Activated T-helper 2 cell treated with anti-CD3 and anti-CD28 coated beads, Interferon-gamma antibody, Interleukin-2, Interleukin-4, amounts not matched to agents 10 μg/mL and 5 μg/mL and 100 μg/mL, durations not matched to agents 14 hours and 24 hours and 36 hours (primary cell): Measurements from ENCODE around the gene ATXN2. TPM values are rescaled to one million over a fixed set of nuclear protein-coding genes. Genes with fewer than 3 reads are reported as not detected.
A peak's percentile ranks its signal among the peaks of the same experiment; 100 is the strongest.
"Not testable (repeated sequence)": the region's sequence is repeated elsewhere in the genome, so short reads cannot be mapped to it uniquely, and the experiment has no call there.

Experiments used
- DNase-seq: peaks from one replicate; pipeline ENCODE4 v3.0.0; 2021; ENCODE audit warnings: low spot score
- H3K27ac Mint-ChIP-seq: one replicate; pipeline ENCODE4 v1.8.0; 2021; ENCODE audit warnings: mixed read lengths
- H3K27me3 Mint-ChIP-seq: one replicate; pipeline ENCODE4 v1.8.0; 2021; ENCODE audit warnings: low read depth, mixed read lengths
- H3K36me3 Mint-ChIP-seq: one replicate; pipeline ENCODE4 v1.8.0; 2021; ENCODE audit warnings: low read depth, mixed read lengths
- H3K4me1 Mint-ChIP-seq: one replicate; pipeline ENCODE4 v1.8.0; 2021; ENCODE audit warnings: low read depth, mixed read lengths
- H3K4me3 Mint-ChIP-seq: one replicate; pipeline ENCODE4 v1.8.0; 2021; ENCODE audit warnings: low read depth, mild to moderate bottlenecking, moderate library complexity, mixed read lengths
- H3K9me3 Mint-ChIP-seq: one replicate; pipeline ENCODE4 v1.8.0; 2021; ENCODE audit warnings: mixed read lengths
- intact Hi-C: fragments of 100-400 bp; cut with micrococcal nuclease; formaldehyde crosslinking; loops from one replicate; pipeline ENCODE4 v1.15.1; 2023
- total RNA-seq: library from RNA; stranded (reverse); gene quantifications from 2 replicates; pipeline ENCODE4 v1.2.3, GENCODE V29; 2022

ATXN2 gene
- total RNA-seq, 1 donor from 2014 or later, result 51.6 TPM

GRCh38 chr12:111555313-111555712, 43.8 kb downstream of the ATXN2 start:
- intact Hi-C loops, H3K4me1 Mint-ChIP-seq, H3K27ac Mint-ChIP-seq, DNase-seq, H3K4me3 Mint-ChIP-seq, H3K27me3 Mint-ChIP-seq: not testable (repeated sequence)
- Mint-ChIP-seq H3K9me3 (peaks cover 24% of the 10 kb centered on the region), H3K36me3 (peaks cover 49% of the 10 kb centered on the region)

GRCh38 chr12:111546758-111547383, 52.2 kb downstream of the ATXN2 start:
- Mint-ChIP-seq H3K4me1 (peaks cover 20% of the 10 kb centered on the region), H3K36me3 (peaks cover 58% of the 10 kb centered on the region), H3K27me3 (no peaks in the 10 kb centered on the region), H3K4me3 (peak overlapping the region; percentile 37), H3K9me3 (no peaks in the 10 kb centered on the region), H3K27ac (peak overlapping the region; percentile 88)
- DNase-seq, result no peak
- intact Hi-C loops, result loop anchor here (1.0 to 5.0 kb wide), 4 partner anchors 18 to 145 kb away; partner anchors contain the start of gene ATXN2

GRCh38 chr12:111546171-111546570, 52.9 kb downstream of the ATXN2 start:
- H3K36me3 Mint-ChIP-seq, result peaks cover 53% of the 10 kb centered on the region

GRCh38 chr12:111544032-111544431, 55.1 kb downstream of the ATXN2 start:
- H3K4me3 Mint-ChIP-seq, result no peak overlapping the region
- H3K9me3 Mint-ChIP-seq, result no peaks in the 10 kb centered on the region
- peak overlapping the region; percentile 65 for H3K27ac Mint-ChIP-seq
- intact Hi-C loops, result no loop called here
- no peak for DNase-seq
- H3K27me3 Mint-ChIP-seq, result no peaks in the 10 kb centered on the region
- peaks cover 20% of the 10 kb centered on the region for H3K4me1 Mint-ChIP-seq
- H3K36me3 Mint-ChIP-seq, result peaks cover 51% of the 10 kb centered on the region

More at GRCh38 chr12:111546171-111546570, 52.9 kb downstream of the ATXN2 start:
- Mint-ChIP-seq H3K27ac (peak overlapping the region; percentile 88), H3K4me1 (peaks cover 20% of the 10 kb centered on the region), H3K4me3 (peak overlapping the region; percentile 37), H3K9me3 (no peaks in the 10 kb centered on the region), H3K27me3 (no peaks in the 10 kb centered on the region)
- intact Hi-C loops, result loop anchor here (1.0 to 5.0 kb wide), 4 partner anchors 17 to 144 kb away; partner anchors contain the start of gene ATXN2
- DNase-seq, result no peak

- intact Hi-C loops, result no loop called here
- Mint-ChIP-seq H3K9me3 (no peaks in the 10 kb centered on the region), H3K27me3 (no peaks in the 10 kb centered on the region), H3K36me3 (peaks cover 32% of the 10 kb centered on the region), H3K4me1 (peaks cover 12% of the 10 kb centered on the region), H3K4me3 (no peak overlapping the region), H3K27ac (no peak overlapping the region)
- no peak for DNase-seq
These were observed 66.4 kb downstream of the ATXN2 start for GRCh38 chr12:111532751-111533150.

- peak overlapping the region; percentile 63 for H3K27ac Mint-ChIP-seq
- no peak overlapping the region for H3K4me3 Mint-ChIP-seq
- DNase-seq, result peak; percentile 49
- peaks cover 12% of the 10 kb centered on the region for H3K4me1 Mint-ChIP-seq
- peaks cover 38% of the 10 kb centered on the region for H3K36me3 Mint-ChIP-seq
- intact Hi-C loops, result loop anchor here (1.0 to 5.0 kb wide), 3 partner anchors 17 to 132 kb away; no protein-coding TSS in a partner anchor
- no peaks in the 10 kb centered on the region for H3K27me3 Mint-ChIP-seq
- H3K9me3 Mint-ChIP-seq, result no peaks in the 10 kb centered on the region
These were observed 69.4 kb downstream of the ATXN2 start for GRCh38 chr12:111529424-111530368.

- intact Hi-C loops, result no loop called here
- Mint-ChIP-seq H3K9me3 (no peaks in the 10 kb centered on the region), H3K27ac (no peak overlapping the region)
These were observed 75.4 kb downstream of the ATXN2 start for GRCh38 chr12:111523587-111524167.

GRCh38 chr12:111521801-111522200, 77.3 kb downstream of the ATXN2 start:
- Mint-ChIP-seq H3K36me3 (peaks cover 40% of the 10 kb centered on the region), H3K27me3 (no peaks in the 10 kb centered on the region), H3K9me3 (no peaks in the 10 kb centered on the region), H3K4me1 (peaks cover 2% of the 10 kb centered on the region), H3K27ac (no peak overlapping the region), H3K4me3 (no peak overlapping the region)
- no peak for DNase-seq
- intact Hi-C loops, result no loop called here

More at GRCh38 chr12:111523587-111524167, 75.4 kb downstream of the ATXN2 start:
- Mint-ChIP-seq H3K36me3 (peaks cover 43% of the 10 kb centered on the region), H3K27me3 (no peaks in the 10 kb centered on the region), H3K4me3 (no peak overlapping the region), H3K4me1 (peaks cover 2% of the 10 kb centered on the region)
- no peak for DNase-seq

GRCh38 chr12:111519937-111520336, 79.2 kb downstream of the ATXN2 start:
- peak overlapping the region; percentile 53 for H3K27ac Mint-ChIP-seq
- H3K9me3 Mint-ChIP-seq, result no peaks in the 10 kb centered on the region
- no peaks in the 10 kb centered on the region for H3K27me3 Mint-ChIP-seq
- intact Hi-C loops, result no loop called here
- DNase-seq, result no peak
- H3K4me1 Mint-ChIP-seq, result peaks cover 2% of the 10 kb centered on the region
- peaks cover 29% of the 10 kb centered on the region for H3K36me3 Mint-ChIP-seq
- no peak overlapping the region for H3K4me3 Mint-ChIP-seq

GRCh38 chr12:111519083-111519482, 80.0 kb downstream of the ATXN2 start:
- peaks cover 2% of the 10 kb centered on the region for H3K4me1 Mint-ChIP-seq
- H3K27me3 Mint-ChIP-seq, result no peaks in the 10 kb centered on the region
- H3K9me3 Mint-ChIP-seq, result no peaks in the 10 kb centered on the region
- H3K27ac Mint-ChIP-seq, result no peak overlapping the region
- H3K4me3 Mint-ChIP-seq, result no peak overlapping the region
- DNase-seq, result no peak
- intact Hi-C loops, result no loop called here
- peaks cover 23% of the 10 kb centered on the region for H3K36me3 Mint-ChIP-seq

- peaks cover 11% of the 10 kb centered on the region for H3K4me1 Mint-ChIP-seq
- H3K4me3 Mint-ChIP-seq, DNase-seq, H3K27me3 Mint-ChIP-seq, intact Hi-C loops, H3K27ac Mint-ChIP-seq, H3K9me3 Mint-ChIP-seq: not testable (repeated sequence)
- peaks cover 55% of the 10 kb centered on the region for H3K36me3 Mint-ChIP-seq
These were observed 91.4 kb downstream of the ATXN2 start for GRCh38 chr12:111507719-111508118.

- H3K27me3 Mint-ChIP-seq, H3K9me3 Mint-ChIP-seq, DNase-seq, intact Hi-C loops, H3K4me3 Mint-ChIP-seq, H3K27ac Mint-ChIP-seq: not testable (repeated sequence)
- peaks cover 11% of the 10 kb centered on the region for H3K4me1 Mint-ChIP-seq
- H3K36me3 Mint-ChIP-seq, result peaks cover 54% of the 10 kb centered on the region
These were observed 91.9 kb downstream of the ATXN2 start for GRCh38 chr12:111507258-111507657.
